PC-9 (cell line): ENCODE measurements around the gene AHNAK.

Source experiments
- CTCF ChIP-seq: fragments of 200-600 bp; sonication (generic); conservative IDR thresholded peaks from 2 replicates; pipeline ENCODE4 v1.6.1; 2017; ENCODE audit warnings: mixed run types, antibody characterized with exemption, mild to moderate bottlenecking, moderate library complexity
- EZH2 ChIP-seq: fragments of 200-600 bp; sonication (generic); IDR thresholded peaks from 2 replicates; pipeline ENCODE4 v1.8.0; 2017; ENCODE audit warnings: antibody characterized with exemption, low read depth

GRCh38 chr11:62394825-62395538, 151.6 kb downstream of the AHNAK start:
- TF ChIP-seq CTCF (peak; percentile 91), EZH2 (no peak)
